T-helper 17 cell (primary cell): ENCODE results near the gene SSRP1. TPM values are rescaled to one million over a fixed set of nuclear protein-coding genes. Genes with fewer than 3 reads are reported as not detected.

Experiments used
- ATAC-seq: fragments of 150-1000 bp; cut with Tn5 transposase; 2 replicates; pipeline ENCODE4 v1.10.0; 2021; ENCODE audit warnings: mild to moderate bottlenecking, moderate library complexity
- DNase-seq, 3 donors: peaks; one replicate each; pipeline versions ENCODE4 v3.0.0 to v3.0.0-alpha.2; 2020 to 2021
- H3K9me3 ChIP-seq: one replicate; pipeline ENCODE4 v1.7.0; 2013; ENCODE audit warnings: low read length, mild to moderate bottlenecking; ENCODE audit not compliant: control insufficient read depth, poor library complexity, severe bottlenecking
- H3K27ac Mint-ChIP-seq: one replicate; pipeline ENCODE4 v1.8.0; 2022; ENCODE audit warnings: mild to moderate bottlenecking, moderate library complexity, mixed read lengths
- H3K27me3 Mint-ChIP-seq: one replicate; pipeline ENCODE4 v1.8.0; 2022; ENCODE audit warnings: mixed read lengths
- H3K36me3 Mint-ChIP-seq: one replicate; pipeline ENCODE4 v1.8.0; 2022; ENCODE audit warnings: low read depth, mixed read lengths
- H3K4me1 Mint-ChIP-seq: one replicate; pipeline ENCODE4 v1.8.0; 2022; ENCODE audit warnings: mild to moderate bottlenecking, mixed read lengths
- H3K4me3 Mint-ChIP-seq: one replicate; pipeline ENCODE4 v1.8.0; 2022; ENCODE audit warnings: mild to moderate bottlenecking, moderate library complexity, mixed read lengths
- total RNA-seq, 4 donors: library from RNA in 2 of 4; stranded (reverse) in 2 of 4; gene quantifications; one replicate each; pipeline ENCODE4 v1.2.3 and lab custom pipeline; 2022 to 2026

The SSRP1 gene
- total RNA-seq, result 10 to 100 TPM; 46.4 to 47.2 TPM
- total RNA-seq (lab: John Stamatoyannopoulos, UW), result 79.8 to 195 reads per million in 2 donors

DNA sequence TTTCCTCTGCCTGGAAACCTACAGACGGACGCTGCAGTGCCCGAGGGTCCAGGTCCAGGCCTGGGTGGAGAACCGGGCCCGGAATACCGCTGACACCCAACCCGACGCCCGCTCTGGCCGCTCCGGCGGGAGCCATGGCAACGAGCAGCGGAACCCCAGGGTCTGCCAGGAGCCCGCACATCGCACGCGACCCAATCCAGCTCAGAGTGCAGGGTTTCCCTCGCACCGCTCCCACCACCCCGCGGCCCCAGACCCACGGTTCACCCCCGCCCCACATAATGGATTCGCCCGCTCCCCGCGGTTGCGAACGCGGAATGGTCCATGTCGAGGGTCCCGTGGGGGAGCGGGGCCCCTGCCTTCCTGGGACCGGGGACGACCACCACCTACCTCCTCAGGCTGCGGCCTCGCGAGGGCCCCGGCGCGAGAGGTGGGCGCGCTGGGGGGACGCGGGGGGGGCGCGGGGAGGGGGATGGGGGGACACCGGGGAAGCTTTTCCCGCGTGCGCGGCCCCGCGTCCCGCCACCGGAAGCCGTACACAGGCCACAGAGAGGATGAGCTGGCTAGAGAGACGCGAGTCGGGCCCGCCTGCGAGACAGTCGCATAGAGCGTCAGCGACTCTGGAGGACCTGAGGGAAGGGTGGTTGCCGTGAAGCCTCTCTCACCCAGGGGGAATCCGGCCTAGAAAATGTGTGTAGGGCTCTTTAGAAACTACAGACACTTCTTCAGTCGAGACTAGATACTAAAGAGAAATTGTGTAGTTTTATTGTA lies at the start of gene SSRP1:
SSRP1 (minus strand) TSS at position 550 of the 768 bp plus-strand sequence. CDS start 771 bp downstream, outside the sequence.
- H3K27me3 Mint-ChIP-seq, result peaks cover 6% of the 10 kb centered on the region
- H3K36me3 Mint-ChIP-seq, result peaks cover 2% of the 10 kb centered on the region
- ATAC-seq (peak; percentile 99), DNase-seq (peak; percentile 73 to 78 (median 74))
- peak within 1 kb of the TSS; percentile 97 for H3K27ac Mint-ChIP-seq
- H3K9me3 ChIP-seq, result no peaks in the 10 kb centered on the region
- H3K4me3 Mint-ChIP-seq, result peak within 1 kb of the TSS; percentile 98
- peaks cover 25% of the 10 kb centered on the region for H3K4me1 Mint-ChIP-seq

GRCh38 chr11:57380975-57381374 lies 45.3 kb upstream of the SSRP1 start, which contains the start of gene PRG3:
TSS of gene PRG3 (minus strand) at chr11:57381150. CDS start at chr11:57380708, 442 bp downstream.
- Mint-ChIP-seq H3K27ac (no peak within 1 kb of the TSS), H3K4me3 (no peak within 1 kb of the TSS), H3K36me3 (no peaks in the 10 kb centered on the region), H3K27me3 (peaks cover 28% of the 10 kb centered on the region), H3K4me1 (no peaks in the 10 kb centered on the region)
- H3K9me3 ChIP-seq, result no peaks in the 10 kb centered on the region
- DNase-seq (no peak), ATAC-seq (no peak)

- DNase-seq (no peak), ATAC-seq (no peak)
- Mint-ChIP-seq H3K4me1 (peaks cover 2% of the 10 kb centered on the region), H3K4me3 (no peak overlapping the region), H3K27ac (no peak overlapping the region), H3K27me3 (peaks cover 28% of the 10 kb centered on the region), H3K36me3 (no peaks in the 10 kb centered on the region)
- no peaks in the 10 kb centered on the region for H3K9me3 ChIP-seq
Measured at GRCh38 chr11:57379732-57380131, 44.0 kb upstream of the SSRP1 start.

DNA sequence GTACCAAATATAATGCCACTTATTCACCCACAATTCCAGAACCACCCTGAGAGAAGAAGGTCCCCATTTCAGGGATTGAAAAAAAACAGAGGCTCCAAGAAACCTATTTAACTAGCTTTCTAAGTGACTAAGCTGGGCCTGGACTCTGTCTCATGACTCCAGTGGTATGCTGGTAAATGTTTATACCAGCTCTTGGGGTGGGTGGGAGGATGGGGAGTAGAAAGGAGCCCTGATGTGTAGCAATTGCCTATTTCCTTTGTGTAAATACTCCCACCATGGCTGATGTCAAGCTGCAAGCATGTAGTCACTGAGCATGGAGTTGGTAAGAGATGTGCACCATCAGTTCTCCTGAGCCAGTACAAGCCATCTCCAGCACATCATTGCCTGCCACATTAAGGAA lies 42.5 kb upstream of the SSRP1 start:
- no peaks in the 10 kb centered on the region for H3K36me3 Mint-ChIP-seq
- H3K4me1 Mint-ChIP-seq, result peaks cover 5% of the 10 kb centered on the region
- H3K4me3 Mint-ChIP-seq, result no peak overlapping the region
- no peaks in the 10 kb centered on the region for H3K9me3 ChIP-seq
- H3K27ac Mint-ChIP-seq, result no peak overlapping the region
- ATAC-seq (no peak), DNase-seq (no peak)
- H3K27me3 Mint-ChIP-seq, result peaks cover 28% of the 10 kb centered on the region

- H3K36me3 Mint-ChIP-seq, result no peaks in the 10 kb centered on the region
- ATAC-seq, result no peak
- no peak overlapping the region for H3K4me3 Mint-ChIP-seq
- no peak overlapping the region for H3K27ac Mint-ChIP-seq
- no peaks in the 10 kb centered on the region for H3K9me3 ChIP-seq
- DNase-seq, result no peak
- H3K27me3 Mint-ChIP-seq, result peaks cover 19% of the 10 kb centered on the region
- H3K4me1 Mint-ChIP-seq, result peaks cover 5% of the 10 kb centered on the region
Measured at GRCh38 chr11:57377107-57377506, 41.4 kb upstream of the SSRP1 start.

DNA sequence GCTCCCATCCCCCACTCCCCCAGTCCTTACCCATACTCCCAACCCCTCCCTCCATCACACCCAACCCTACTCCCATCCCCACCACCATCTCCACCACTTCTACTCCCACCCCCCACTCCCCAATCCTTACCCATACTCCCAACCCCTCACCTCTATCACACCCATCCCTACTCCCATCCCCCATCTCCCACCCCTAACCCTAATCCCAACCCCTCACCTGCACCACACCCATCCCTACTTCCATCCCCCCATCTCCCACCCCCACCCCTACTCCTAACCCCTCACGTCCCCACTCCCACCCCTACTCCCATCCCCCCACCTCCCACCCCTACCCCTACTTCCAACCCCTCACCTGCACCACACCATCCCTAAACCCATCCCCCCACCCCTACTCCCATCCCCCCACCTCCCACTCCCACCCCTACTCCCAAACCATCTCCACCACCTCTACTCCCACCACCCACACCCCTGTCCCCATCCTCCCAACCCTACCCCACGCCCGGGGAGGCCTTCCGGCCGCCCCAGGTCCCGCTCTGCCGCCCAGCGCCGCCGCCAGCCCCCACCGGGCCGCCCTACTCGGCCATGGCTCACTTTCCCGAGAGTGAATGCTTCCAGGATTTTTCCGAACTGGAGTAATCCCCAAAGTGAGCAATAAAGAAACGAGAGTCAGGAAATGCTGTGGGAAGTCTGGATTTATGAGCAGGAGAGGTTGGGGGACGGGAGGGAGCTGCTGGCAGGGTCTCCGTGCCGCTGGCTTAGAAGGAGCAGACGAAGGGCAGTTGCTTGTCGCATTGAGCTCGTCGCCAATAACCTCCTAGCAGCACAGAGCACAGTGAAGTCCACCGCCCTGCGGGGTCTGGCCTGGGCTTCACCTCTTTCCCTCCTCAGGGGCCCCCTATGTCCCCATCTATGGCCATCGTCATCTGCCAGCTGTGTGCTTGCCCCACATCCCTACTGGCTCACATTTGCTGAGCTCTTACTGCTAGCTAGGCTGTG lies 40.7 kb upstream of the SSRP1 start:
- Mint-ChIP-seq H3K36me3 (no peaks in the 10 kb centered on the region), H3K4me1 (peaks cover 5% of the 10 kb centered on the region), H3K4me3 (no peak overlapping the region), H3K27ac (no peak overlapping the region), H3K27me3 (peaks cover 15% of the 10 kb centered on the region)
- no peak for ATAC-seq
- H3K9me3 ChIP-seq, result no peaks in the 10 kb centered on the region
- DNase-seq, result no peak

GRCh38 chr11:57375490-57375889 lies 39.8 kb upstream of the SSRP1 start:
- DNase-seq, result no peak
- Mint-ChIP-seq H3K36me3 (no peaks in the 10 kb centered on the region), H3K27me3 (peaks cover 15% of the 10 kb centered on the region), H3K27ac (no peak overlapping the region), H3K4me1 (peaks cover 5% of the 10 kb centered on the region), H3K4me3 (no peak overlapping the region)
- no peak for ATAC-seq
- H3K9me3 ChIP-seq, result no peaks in the 10 kb centered on the region

DNA sequence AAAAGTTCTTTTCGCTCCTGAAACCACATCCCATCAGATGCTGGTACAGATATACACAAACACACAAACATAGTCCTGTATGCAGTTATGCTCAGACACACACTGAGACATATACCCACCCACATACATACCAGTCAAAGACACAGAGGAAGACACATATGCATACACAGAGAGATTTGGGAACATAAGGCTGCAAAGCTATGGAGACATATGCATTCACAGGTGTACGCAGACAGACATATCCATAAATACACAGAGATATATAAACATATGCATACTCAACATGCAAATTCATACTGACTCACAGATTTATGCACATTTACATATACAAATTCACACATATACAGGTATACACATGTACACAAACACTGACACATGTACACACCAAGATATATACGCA lies 39.3 kb upstream of the SSRP1 start:
- Mint-ChIP-seq H3K27ac (no peak overlapping the region), H3K4me3 (no peak overlapping the region), H3K4me1 (peaks cover 5% of the 10 kb centered on the region), H3K36me3 (no peaks in the 10 kb centered on the region), H3K27me3 (peaks cover 19% of the 10 kb centered on the region)
- ATAC-seq (no peak), DNase-seq (no peak)
- no peaks in the 10 kb centered on the region for H3K9me3 ChIP-seq

DNA sequence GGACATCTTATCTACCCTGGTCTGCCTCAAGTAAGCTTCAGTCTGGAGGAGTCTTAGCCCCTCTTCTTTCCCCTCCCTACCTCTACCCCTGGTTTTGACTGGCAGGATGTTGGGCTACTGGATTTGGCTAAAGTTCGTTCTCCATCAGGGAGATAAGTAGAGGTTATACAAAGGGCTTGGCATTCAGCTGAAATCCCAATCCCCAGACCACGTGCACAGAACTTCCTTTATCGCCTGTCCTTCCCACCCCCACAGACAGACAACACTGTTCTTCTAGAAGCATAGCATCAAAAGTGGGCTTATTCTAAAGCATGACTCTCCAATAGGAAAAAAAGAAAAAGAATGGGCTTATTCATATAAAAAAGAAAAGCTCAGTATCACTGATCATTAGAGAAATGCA lies 37.5 kb upstream of the SSRP1 start:
- Mint-ChIP-seq H3K27ac (no peak overlapping the region), H3K27me3 (peaks cover 21% of the 10 kb centered on the region), H3K36me3 (no peaks in the 10 kb centered on the region), H3K4me1 (peaks cover 5% of the 10 kb centered on the region), H3K4me3 (no peak overlapping the region)
- ATAC-seq, result no peak
- no peak for DNase-seq
- H3K9me3 ChIP-seq, result no peaks in the 10 kb centered on the region

DNA sequence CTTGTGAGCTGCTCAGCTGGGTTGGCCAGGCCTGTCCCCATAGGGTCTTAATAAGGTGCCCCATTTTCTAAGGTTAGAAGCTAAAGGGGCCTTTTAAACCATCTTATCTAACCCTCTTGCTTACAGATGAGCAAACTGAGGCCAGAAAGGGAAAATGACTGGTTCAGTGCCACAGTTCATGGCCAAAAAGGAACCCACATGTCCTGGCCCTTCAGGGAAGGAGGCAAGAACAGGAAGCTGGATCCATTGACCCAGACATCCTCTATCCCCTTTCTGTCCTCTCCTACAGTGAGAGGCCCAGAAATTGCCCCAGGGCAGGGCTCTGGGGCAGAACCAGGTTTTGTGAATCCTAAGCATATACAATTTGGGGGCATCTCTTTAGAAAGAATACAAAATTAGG lies 35.2 kb upstream of the SSRP1 start:
- peaks cover 24% of the 10 kb centered on the region for H3K27me3 Mint-ChIP-seq
- H3K4me3 Mint-ChIP-seq, result no peak overlapping the region
- no peak overlapping the region for H3K27ac Mint-ChIP-seq
- H3K4me1 Mint-ChIP-seq, result peaks cover 5% of the 10 kb centered on the region
- DNase-seq, result no peak
- H3K9me3 ChIP-seq, result no peaks in the 10 kb centered on the region
- H3K36me3 Mint-ChIP-seq, result no peaks in the 10 kb centered on the region
- ATAC-seq, result no peak

- no peak for DNase-seq
- no peaks in the 10 kb centered on the region for H3K9me3 ChIP-seq
- Mint-ChIP-seq H3K36me3 (no peaks in the 10 kb centered on the region), H3K27ac (no peak overlapping the region), H3K4me3 (no peak overlapping the region), H3K4me1 (peaks cover 5% of the 10 kb centered on the region), H3K27me3 (peaks cover 31% of the 10 kb centered on the region)
- no peak for ATAC-seq
Measured at GRCh38 chr11:57370251-57370650, 34.6 kb upstream of the SSRP1 start.

- Mint-ChIP-seq H3K4me3 (no peak overlapping the region), H3K4me1 (no peaks in the 10 kb centered on the region), H3K36me3 (no peaks in the 10 kb centered on the region), H3K27ac (no peak overlapping the region), H3K27me3 (peaks cover 36% of the 10 kb centered on the region)
- ATAC-seq, result no peak
- no peaks in the 10 kb centered on the region for H3K9me3 ChIP-seq
- no peak for DNase-seq
Measured at GRCh38 chr11:57368845-57369232, 33.1 kb upstream of the SSRP1 start.

GRCh38 chr11:57368106-57368844 lies 32.6 kb upstream of the SSRP1 start:
- H3K9me3 ChIP-seq, result no peaks in the 10 kb centered on the region
- no peak overlapping the region for H3K4me3 Mint-ChIP-seq
- peaks cover 42% of the 10 kb centered on the region for H3K27me3 Mint-ChIP-seq
- no peak for ATAC-seq
- H3K36me3 Mint-ChIP-seq, result no peaks in the 10 kb centered on the region
- no peaks in the 10 kb centered on the region for H3K4me1 Mint-ChIP-seq
- no peak overlapping the region for H3K27ac Mint-ChIP-seq
- DNase-seq, result no peak
